SJCRH30 (cell line): ENCODE data around the gene STXBP5. TPM values are rescaled to one million over a fixed set of nuclear protein-coding genes. Genes with fewer than 3 reads are reported as not detected.
"Not testable (repeated sequence)": the region's sequence is repeated elsewhere in the genome, so short reads cannot be mapped to it uniquely, and the experiment has no call there.

Experiments
- DNase-seq, 2 experiments: peaks; one replicate each; pipeline ENCODE4 v3.0.0-alpha.2; 2015 to 2020
- H3K27ac ChIP-seq: fragments of 250-450 bp; sonication (Bioruptor Pico); 2 replicates; pipeline ENCODE4 v1.5.1; 2020; ENCODE audit warnings: mild to moderate bottlenecking, moderate library complexity
- H3K27me3 ChIP-seq: fragments of 250-450 bp; sonication (Bioruptor Pico); 2 replicates; pipeline ENCODE4 v1.5.1; 2020; ENCODE audit warnings: mild to moderate bottlenecking, moderate library complexity
- H3K36me3 ChIP-seq: fragments of 250-450 bp; sonication (Bioruptor Pico); 2 replicates; pipeline ENCODE4 v1.5.1; 2020; ENCODE audit warnings: mild to moderate bottlenecking, moderate library complexity
- H3K4me1 ChIP-seq: fragments of 250-450 bp; sonication (Bioruptor Pico); 2 replicates; pipeline ENCODE4 v1.5.1; 2020; ENCODE audit warnings: mild to moderate bottlenecking, moderate library complexity
- H3K4me3 ChIP-seq: fragments of 250-450 bp; sonication (Bioruptor Pico); 2 replicates; pipeline ENCODE4 v1.5.1; 2020; ENCODE audit warnings: mild to moderate bottlenecking, moderate library complexity
- H3K9me3 ChIP-seq: fragments of 250-450 bp; sonication (Bioruptor Pico); replicated peaks from 2 replicates; pipeline ENCODE4 v1.5.1; 2020; ENCODE audit warnings: mild to moderate bottlenecking, moderate library complexity
- total RNA-seq: library from RNA; depleted of rRNA; stranded (reverse); fragments of >200 nt; shearing (Covaris generic); gene quantifications from 2 replicates; pipeline ENCODE4 v1.2.3, GENCODE V29; 2014

STXBP5 gene
- total RNA-seq, 1 experiment from 2014 or later: 33.4 TPM

GRCh38 chr6:147361311-147361981, 157.2 kb downstream of the STXBP5 start:
- Histone ChIP-seq H3K36me3 (peaks cover 80% of the 10 kb centered on the region), H3K4me1 (no peaks in the 10 kb centered on the region), H3K4me3 (no peak overlapping the region), H3K27ac (no peak overlapping the region), H3K27me3 (no peaks in the 10 kb centered on the region), H3K9me3 (no peaks in the 10 kb centered on the region)
- DNase-seq: no peak

DNA sequence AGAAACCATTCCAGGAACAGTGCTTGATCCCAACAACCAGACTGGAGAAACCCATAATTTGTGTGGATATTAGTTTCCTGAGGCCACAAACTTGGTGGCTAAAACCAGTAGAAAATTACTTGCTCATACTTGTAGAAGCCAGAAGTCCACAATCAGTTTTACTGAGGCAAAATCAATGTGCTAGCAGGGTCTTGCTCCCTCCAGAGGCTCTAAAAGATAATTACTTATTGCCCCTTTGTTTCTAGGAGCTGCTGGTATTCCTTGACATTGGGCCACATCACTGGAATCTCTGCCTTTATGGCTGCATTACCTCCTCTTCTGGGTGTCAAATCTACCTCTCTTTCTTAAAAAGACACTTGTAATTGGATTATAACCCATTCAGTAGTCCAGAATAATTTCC, 162.1 kb downstream of the STXBP5 start:
- Histone ChIP-seq H3K36me3 (peaks cover 68% of the 10 kb centered on the region), H3K27ac (no peak overlapping the region)

GRCh38 chr6:147371325-147371724, 167.1 kb downstream of the STXBP5 start:
- H3K9me3 ChIP-seq: no peaks in the 10 kb centered on the region
- no peak overlapping the region for H3K27ac ChIP-seq
- peaks cover 39% of the 10 kb centered on the region for H3K36me3 ChIP-seq
- H3K4me3 ChIP-seq: no peak overlapping the region
- H3K4me1 ChIP-seq: no peaks in the 10 kb centered on the region
- peaks cover 2% of the 10 kb centered on the region; the same call in 1 of the 2 replicates for H3K27me3 ChIP-seq
- no peak for DNase-seq

More for the DNA sequence above, 162.1 kb downstream of the STXBP5 start:
- DNase-seq: no peak
- Histone ChIP-seq H3K9me3 (no peaks in the 10 kb centered on the region), H3K4me1 (no peaks in the 10 kb centered on the region), H3K27me3 (no peaks in the 10 kb centered on the region), H3K4me3 (no peak overlapping the region)

GRCh38 chr6:147372806-147373205, 168.6 kb downstream of the STXBP5 start:
- Histone ChIP-seq H3K4me3 (no peak overlapping the region), H3K36me3 (peaks cover 46% of the 10 kb centered on the region), H3K9me3 (no peaks in the 10 kb centered on the region), H3K27me3 (peaks cover 2% of the 10 kb centered on the region; the same call in 1 of the 2 replicates), H3K4me1 (no peaks in the 10 kb centered on the region), H3K27ac (no peak overlapping the region)
- DNase-seq: no peak

DNA sequence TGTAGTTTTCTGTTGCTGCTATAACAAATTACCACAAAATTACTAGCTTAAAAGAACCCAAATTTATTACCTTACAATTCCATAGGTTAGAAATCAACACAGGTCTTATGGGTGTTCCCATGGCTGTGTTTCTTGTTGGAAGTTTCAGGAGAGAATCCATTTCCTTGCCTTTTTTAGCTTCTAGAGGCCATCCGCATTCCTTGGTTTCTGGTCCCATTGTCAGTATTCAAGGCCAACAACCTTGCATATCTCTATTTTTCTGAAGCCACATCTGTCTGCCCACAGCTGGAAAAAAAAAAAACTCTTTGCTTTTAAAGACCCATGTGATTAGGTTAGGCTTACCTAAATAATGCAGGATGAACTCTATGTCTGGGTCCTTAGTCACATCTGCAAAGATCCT, 174.6 kb downstream of the STXBP5 start:
- H3K36me3 ChIP-seq: peaks cover 74% of the 10 kb centered on the region
- no peak overlapping the region for H3K27ac ChIP-seq
- no peaks in the 10 kb centered on the region for H3K9me3 ChIP-seq
- no peak overlapping the region for H3K4me3 ChIP-seq
- no peaks in the 10 kb centered on the region for H3K4me1 ChIP-seq
- H3K27me3 ChIP-seq: peaks cover 2% of the 10 kb centered on the region; the same call in 1 of the 2 replicates
- DNase-seq: no peak

GRCh38 chr6:147380841-147381240, 176.6 kb downstream of the STXBP5 start:
- H3K27me3 ChIP-seq, H3K4me3 ChIP-seq, H3K4me1 ChIP-seq, H3K27ac ChIP-seq, DNase-seq, H3K9me3 ChIP-seq: not testable (repeated sequence)
- peaks cover 60% of the 10 kb centered on the region for H3K36me3 ChIP-seq

- Histone ChIP-seq H3K27me3 (no peaks in the 10 kb centered on the region), H3K4me3 (no peak overlapping the region), H3K9me3 (no peaks in the 10 kb centered on the region), H3K27ac (no peak overlapping the region), H3K36me3 (peaks cover 56% of the 10 kb centered on the region), H3K4me1 (no peaks in the 10 kb centered on the region)
- DNase-seq: no peak
These were observed 177.5 kb downstream of the STXBP5 start for GRCh38 chr6:147381712-147382111.

DNA sequence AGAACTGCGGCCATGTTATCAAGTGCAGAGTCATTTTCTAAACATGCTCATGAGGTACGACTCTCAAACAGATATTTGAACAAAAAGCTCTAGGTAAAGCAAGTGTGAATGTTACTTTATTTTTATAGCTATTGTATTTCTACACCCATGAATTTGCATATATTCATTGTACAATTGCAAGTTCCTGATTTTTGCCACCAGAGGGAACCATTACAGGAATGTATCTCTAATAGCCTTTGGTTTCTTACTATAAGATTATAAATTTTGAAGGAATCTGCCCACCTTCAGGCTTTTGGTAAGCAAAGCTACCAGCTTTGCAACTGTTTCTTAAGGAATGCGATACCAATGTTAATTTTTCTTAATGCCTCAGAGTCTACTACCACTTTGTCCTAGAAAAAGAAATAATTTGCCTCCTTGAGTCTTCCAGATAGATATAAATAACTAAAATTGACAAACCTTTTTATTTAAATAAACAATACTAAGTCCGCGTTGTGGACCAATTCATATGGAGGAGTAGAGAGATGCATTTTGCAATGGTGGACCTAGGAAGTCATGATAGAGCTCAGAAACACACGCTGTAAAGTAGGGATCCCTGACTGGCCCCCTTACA, 178.8 kb downstream of the STXBP5 start:
- Histone ChIP-seq H3K27ac (no peak overlapping the region), H3K36me3 (peaks cover 42% of the 10 kb centered on the region), H3K27me3 (no peaks in the 10 kb centered on the region), H3K4me1 (no peaks in the 10 kb centered on the region), H3K4me3 (no peak overlapping the region), H3K9me3 (no peaks in the 10 kb centered on the region)
- DNase-seq: peak in 1 of 2 experiments; percentile 43

- no peaks in the 10 kb centered on the region for H3K27me3 ChIP-seq
- peaks cover 33% of the 10 kb centered on the region for H3K36me3 ChIP-seq
- no peak overlapping the region for H3K27ac ChIP-seq
- DNase-seq: no peak
- H3K4me1 ChIP-seq: no peaks in the 10 kb centered on the region
- H3K4me3 ChIP-seq: no peak overlapping the region
- no peaks in the 10 kb centered on the region for H3K9me3 ChIP-seq
These were observed 179.8 kb downstream of the STXBP5 start for GRCh38 chr6:147384029-147384428.

GRCh38 chr6:147384737-147385710, 180.8 kb downstream of the STXBP5 start:
- no peaks in the 10 kb centered on the region for H3K4me1 ChIP-seq
- no peak overlapping the region for H3K27ac ChIP-seq
- H3K36me3 ChIP-seq: peaks cover 24% of the 10 kb centered on the region
- no peak overlapping the region for H3K4me3 ChIP-seq
- H3K9me3 ChIP-seq: no peaks in the 10 kb centered on the region
- no peaks in the 10 kb centered on the region for H3K27me3 ChIP-seq
- no peak for DNase-seq

DNA sequence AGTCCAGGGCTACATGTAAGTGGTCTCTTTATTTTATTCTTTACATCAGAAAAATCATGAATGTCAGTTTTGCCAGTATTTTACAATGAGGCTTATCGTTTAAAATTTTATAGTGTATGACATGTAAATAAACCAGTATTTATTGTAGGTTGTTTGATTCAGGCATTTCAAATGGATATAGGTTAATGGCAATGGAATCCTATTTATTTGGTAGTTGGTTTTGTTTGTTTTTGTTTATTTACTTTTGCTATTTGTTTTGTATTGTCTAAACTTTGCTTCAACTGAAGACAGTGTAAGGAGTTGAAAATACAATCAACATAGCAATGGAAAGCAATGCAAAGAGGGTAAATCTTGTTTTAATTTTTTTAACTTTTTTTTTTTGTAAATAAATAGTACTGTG, 185.2 kb downstream of the STXBP5 start:
- Histone ChIP-seq H3K4me3 (no peak overlapping the region), H3K27me3 (no peaks in the 10 kb centered on the region), H3K36me3 (peaks cover 2% of the 10 kb centered on the region; the same call in 1 of the 2 replicates), H3K27ac (no peak overlapping the region), H3K4me1 (0 out of 2 replicates have a peak, but pooled peaks cover 3% of the 10 kb centered on the region), H3K9me3 (no peaks in the 10 kb centered on the region)
- no peak for DNase-seq

DNA sequence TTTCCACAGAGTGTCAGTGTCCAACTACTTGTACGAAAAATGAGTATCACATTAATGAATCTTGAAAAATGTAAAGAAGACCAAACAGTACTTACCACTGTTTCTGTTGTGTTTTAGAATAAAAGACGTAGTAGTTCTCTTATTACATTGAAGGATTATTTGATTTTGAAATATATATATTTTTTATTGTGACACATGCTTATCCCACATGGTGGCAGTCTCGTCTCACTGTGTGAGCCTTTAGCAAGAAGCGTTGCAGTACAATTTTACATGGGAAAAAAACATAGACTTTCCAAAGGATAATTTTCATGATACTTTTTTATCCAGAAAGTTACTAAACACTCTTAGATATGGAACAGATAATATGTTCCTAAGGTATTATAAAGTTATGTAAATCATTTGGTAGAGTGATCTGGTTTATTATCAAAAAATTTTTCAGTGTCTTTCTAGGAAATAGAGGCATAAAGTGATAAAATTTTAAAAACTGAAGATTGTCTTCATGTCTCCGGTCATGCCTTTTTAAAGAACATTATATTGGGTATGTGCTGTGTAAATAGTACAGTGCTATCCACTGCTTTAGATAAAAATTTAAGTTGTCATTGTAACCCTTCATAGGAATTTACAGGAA, 186.8 kb downstream of the STXBP5 start:
- H3K4me1 ChIP-seq: 0 out of 2 replicates have a peak, but pooled peaks cover 3% of the 10 kb centered on the region
- DNase-seq: peak; percentile 28 to 61
- H3K27ac ChIP-seq: no peak overlapping the region
- no peak overlapping the region for H3K4me3 ChIP-seq
- H3K27me3 ChIP-seq: no peaks in the 10 kb centered on the region
- peaks cover under 1% of the 10 kb centered on the region; the same call in 1 of the 2 replicates for H3K36me3 ChIP-seq
- H3K9me3 ChIP-seq: no peaks in the 10 kb centered on the region

GRCh38 chr6:147392917-147393625, 188.9 kb downstream of the STXBP5 start:
- 0 out of 2 replicates have a peak, but pooled peaks cover 3% of the 10 kb centered on the region for H3K4me1 ChIP-seq
- no peak overlapping the region for H3K4me3 ChIP-seq
- DNase-seq: no peak
- no peaks in the 10 kb centered on the region for H3K27me3 ChIP-seq
- no peaks in the 10 kb centered on the region for H3K9me3 ChIP-seq
- no peaks in the 10 kb centered on the region for H3K36me3 ChIP-seq
- H3K27ac ChIP-seq: no peak overlapping the region

DNA sequence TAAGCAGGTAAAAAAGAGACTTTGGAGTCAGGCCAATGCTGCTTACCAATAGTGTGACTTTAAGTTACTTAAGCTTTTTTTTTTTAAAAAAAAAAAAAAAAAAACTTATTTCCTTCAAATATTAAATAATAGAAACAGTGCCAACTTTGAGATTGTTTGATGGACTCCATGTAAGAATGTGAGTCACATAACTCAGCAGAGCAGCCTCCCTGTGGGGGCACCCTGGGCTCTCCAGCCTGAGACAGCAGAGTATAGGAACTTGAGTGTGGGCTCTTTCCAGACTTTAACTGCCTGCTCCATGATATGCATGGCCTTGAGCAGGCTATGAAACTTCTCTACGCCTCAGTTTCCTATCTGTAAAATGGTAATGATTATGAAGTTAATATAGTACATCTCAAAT, 190.9 kb downstream of the STXBP5 start:
- H3K27ac ChIP-seq: no peak overlapping the region
- no peaks in the 10 kb centered on the region for H3K9me3 ChIP-seq
- no peak for DNase-seq
- no peaks in the 10 kb centered on the region for H3K36me3 ChIP-seq
- no peak overlapping the region for H3K4me3 ChIP-seq
- H3K4me1 ChIP-seq: 0 out of 2 replicates have a peak, but pooled peaks cover 3% of the 10 kb centered on the region
- no peaks in the 10 kb centered on the region for H3K27me3 ChIP-seq
